HG03469 (cell line): Measurements from ENCODE around the gene TTC13.

Experiments
- ATAC-seq: cut with Tn5 transposase; IDR thresholded peaks from one replicate; pipeline ENCODE4 v1.9.1; 2021; ENCODE audit warnings: mild to moderate bottlenecking, moderate library complexity, moderate number of reproducible peaks; ENCODE audit not compliant: unreplicated experiment

Gene TTC13

DNA sequence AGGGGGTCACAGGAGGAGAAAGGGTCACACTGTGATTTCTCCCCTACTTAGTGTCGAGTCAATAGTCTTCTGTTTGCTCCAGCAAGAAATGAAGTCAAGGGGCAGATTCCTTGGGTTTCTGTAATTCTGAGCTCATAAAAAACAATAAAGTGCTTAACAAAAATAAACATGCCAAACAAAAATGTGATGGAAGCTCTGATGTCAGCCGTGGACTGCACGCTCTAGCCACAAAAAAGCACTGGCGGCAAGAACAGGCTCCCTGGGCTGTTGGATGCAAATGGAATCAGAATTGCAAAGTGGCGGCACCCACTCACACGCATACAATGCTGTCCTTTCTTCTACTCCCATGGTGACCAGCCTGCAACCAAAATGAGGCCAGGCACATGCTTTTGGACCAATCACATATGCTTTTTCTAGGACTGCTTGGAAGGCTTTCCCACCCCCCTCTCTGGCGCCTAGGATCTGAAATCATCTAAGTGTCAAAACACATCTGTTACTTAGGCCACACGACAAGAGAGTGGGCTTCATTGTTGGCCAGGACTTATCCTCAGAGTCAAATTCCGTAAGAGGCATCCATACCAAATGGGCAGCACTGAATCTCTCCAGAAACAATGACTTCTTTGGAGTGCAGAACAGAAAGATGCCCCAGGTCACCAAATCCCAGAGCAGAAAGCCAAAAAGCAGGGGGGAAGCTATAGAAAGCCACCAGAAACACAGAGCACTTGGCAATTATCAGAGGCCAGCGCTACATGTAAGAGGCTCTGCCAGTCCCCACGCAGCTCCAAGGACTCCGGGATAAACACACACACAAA is 119.5 kb downstream of the TTC13 start:
- ATAC-seq: no peak

DNA sequence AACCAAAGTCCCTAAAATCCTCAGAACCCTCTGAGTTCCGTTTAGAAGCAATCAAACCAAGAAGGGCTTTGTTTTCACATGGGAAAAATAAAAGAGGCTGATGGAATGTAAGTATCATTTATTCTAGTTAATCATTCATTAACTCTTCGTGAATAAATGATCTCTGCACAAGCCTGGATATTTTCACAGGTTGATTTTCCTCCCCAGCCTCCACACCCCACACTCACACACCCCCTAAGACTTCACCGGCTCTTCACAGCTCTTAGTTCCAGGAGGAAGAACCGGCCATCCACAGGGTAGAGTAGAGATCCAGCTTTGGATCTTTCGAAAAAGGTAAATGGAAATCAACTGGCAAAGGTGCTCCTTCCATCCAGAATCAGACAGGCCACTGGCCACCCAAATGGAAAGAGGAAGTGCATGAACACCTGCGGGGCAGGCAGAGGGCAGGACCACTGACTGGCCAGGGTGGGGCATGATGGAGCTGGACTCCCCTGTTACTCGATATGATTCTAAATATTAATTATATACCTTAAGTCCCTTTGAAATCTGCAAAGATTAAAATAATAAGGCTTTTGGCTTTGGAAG is 120.3 kb downstream of the TTC13 start:
- no peak for ATAC-seq

DNA sequence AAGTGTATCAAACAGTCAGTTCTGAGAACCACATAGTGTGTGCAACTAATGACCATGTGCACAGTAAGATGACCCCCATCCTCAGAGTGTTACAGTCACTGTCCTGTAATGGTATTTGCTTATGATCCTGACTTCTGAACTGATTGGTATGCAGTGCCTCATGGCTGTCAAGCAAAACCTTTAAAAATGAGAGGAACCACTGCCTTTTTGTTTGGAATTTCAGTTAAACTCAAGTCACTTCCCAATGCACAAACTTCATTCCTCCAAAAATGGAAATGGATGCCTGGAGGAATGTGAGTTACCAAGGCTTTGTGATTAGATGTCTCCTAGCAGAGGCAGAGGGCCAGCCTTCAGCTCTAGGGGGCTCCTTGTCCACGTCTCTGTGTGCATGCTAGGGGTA is 120.8 kb downstream of the TTC13 start:
- no peak for ATAC-seq

DNA sequence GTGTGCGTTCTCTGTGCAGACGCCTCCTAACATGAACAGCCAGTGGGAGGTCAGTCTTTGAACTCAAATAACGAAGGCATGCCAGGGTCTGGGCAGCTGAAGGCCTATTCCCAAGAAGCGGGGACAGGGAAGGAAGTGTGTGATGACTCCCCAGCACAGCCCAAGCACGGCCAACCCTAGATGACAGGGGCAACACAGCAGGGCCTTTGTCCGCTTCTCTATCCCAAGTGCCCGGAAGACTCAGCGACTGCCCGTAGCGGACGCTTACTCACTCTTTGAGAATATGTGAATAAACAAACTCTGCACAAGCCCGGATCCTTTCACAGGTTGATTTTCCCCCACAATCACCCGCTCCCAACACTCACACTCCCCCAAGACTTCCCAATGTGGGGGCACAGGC is 121.6 kb downstream of the TTC13 start:
- no peak for ATAC-seq
